Common myeloid progenitor, CD34-positive (primary cell): Measurements from ENCODE around the gene MNT.

Source experiments
- CTCF ChIA-PET: fragments of 350-600 bp; sonication (Branson Sonifier 250); formaldehyde crosslinking; loops from one replicate; lab custom pipeline; 2021; ENCODE audit warnings: antibody characterized with exemption; lab: Charles Lee
- POLR2A ChIA-PET: fragments of 350-600 bp; sonication (Branson Sonifier 250); formaldehyde crosslinking; loops from one replicate; lab custom pipeline; 2021; ENCODE audit warnings: antibody characterized with exemption; lab: Charles Lee
- DNase-seq, 3 donors: peaks; one replicate each; pipeline versions ENCODE4 v3.0.0 to v3.0.0-alpha.2; 2013
- H3K27ac ChIP-seq, 2 experiments: 1 replicate in 1 of 2; 2 replicates in 1 of 2; pipeline ENCODE4 v1.7.0; 2013; ENCODE audit warnings: inconsistent platforms in 2 of 2, low read length in 2 of 2, mild to moderate bottlenecking in 2 of 2, low read depth in 1 of 2, moderate library complexity in 1 of 2; ENCODE audit not compliant: severe bottlenecking in 2 of 2, insufficient read depth in 1 of 2, poor library complexity in 1 of 2
- H3K27me3 ChIP-seq, 5 experiments: replicated peaks in 2 of 5; 1 replicate in 3 of 5; 2 replicates in 2 of 5; pipeline versions ENCODE4 v1.6.1 to v1.7.0; 2013; ENCODE audit warnings: low read length in 4 of 5, mild to moderate bottlenecking in 2 of 5, moderate library complexity in 2 of 5, inconsistent platforms in 1 of 5; ENCODE audit not compliant: insufficient read depth in 5 of 5, control insufficient read depth in 4 of 5
- H3K36me3 ChIP-seq, 4 experiments: 1 replicate in 2 of 4; 2 replicates in 2 of 4; pipeline versions ENCODE4 v1.6.1 to v1.7.0; 2013; ENCODE audit warnings: low read length in 3 of 4, control low read depth in 1 of 4, mild to moderate bottlenecking in 1 of 4; ENCODE audit not compliant: control insufficient read depth in 4 of 4, insufficient read depth in 4 of 4
- H3K4me1 ChIP-seq, 4 experiments: 1 replicate in 3 of 4; 2 replicates in 1 of 4; pipeline versions ENCODE4 v1.6.1 to v1.7.1; 2013; ENCODE audit warnings: low read length in 3 of 4, mild to moderate bottlenecking in 3 of 4, control low read depth in 1 of 4, inconsistent platforms in 1 of 4, moderate library complexity in 1 of 4; ENCODE audit not compliant: control insufficient read depth in 4 of 4, insufficient read depth in 4 of 4; ENCODE audit errors: control extremely low read depth in 1 of 4
- H3K4me3 ChIP-seq, 7 experiments: 1 replicate in 4 of 7; 2 replicates in 3 of 7; pipeline versions ENCODE4 v1.5.1 to v1.7.0; 2013; ENCODE audit warnings: mild to moderate bottlenecking in 7 of 7, low read length in 6 of 7, moderate library complexity in 6 of 7, inconsistent platforms in 2 of 7, low read depth in 2 of 7, control low read depth in 1 of 7; ENCODE audit not compliant: insufficient read depth in 4 of 7, control insufficient read depth in 1 of 7; ENCODE audit errors: extremely low read depth in 1 of 7
- H3K9me3 ChIP-seq, 5 experiments: 1 replicate in 4 of 5; 2 replicates in 1 of 5; pipeline versions ENCODE4 v1.6.1 to v1.7.1; 2013; ENCODE audit warnings: low read length in 4 of 5, mild to moderate bottlenecking in 2 of 5, inconsistent platforms in 1 of 5, low read depth in 1 of 5, moderate library complexity in 1 of 5; ENCODE audit not compliant: control insufficient read depth in 4 of 5, insufficient read depth in 2 of 5; ENCODE audit errors: control extremely low read depth in 1 of 5
- WGBS: methylation state at CpG from one replicate; pipeline ENCODE4 v1.1.5; 2013; ENCODE audit not compliant: insufficient coverage; 5-methylcytosine and 5-hydroxymethylcytosine counted together

Gene MNT

GRCh38 chr17:2435181-2435741 is 34.4 kb upstream of the MNT start:
- H3K4me1 ChIP-seq: peaks cover 0 to 8% (median 0%) of the 10 kb centered on the region in 4 experiments
- no peaks in the 10 kb centered on the region for H3K9me3 ChIP-seq
- H3K36me3 ChIP-seq: peaks cover 13 to 57% (median 45%) of the 10 kb centered on the region in 4 experiments
- H3K27ac ChIP-seq: peak overlapping the region in 1 of 2 experiments; percentile 36
- peak in 2 of 3 donors; percentile 21 to 33 for DNase-seq
- peak overlapping the region in 1 of 7 experiments; percentile 31 for H3K4me3 ChIP-seq
- ChIA-PET POLR2A (no interaction called here), CTCF (interaction anchor here (1.5 to 2.3 kb wide), 3 partner anchors 17 to 52 kb away, joined by 5 to 12 read pairs (median 6); no protein-coding TSS in a partner anchor)
- no peaks in the 10 kb centered on the region for H3K27me3 ChIP-seq
- WGBS: 83% methylated on average over 3 of the region's 9 CpGs

GRCh38 chr17:2433696-2434095 is 32.8 kb upstream of the MNT start:
- Histone ChIP-seq H3K27ac (no peak overlapping the region), H3K36me3 (peaks cover 9 to 49% (median 40%) of the 10 kb centered on the region in 4 experiments), H3K4me1 (peaks cover 0 to 8% (median 0%) of the 10 kb centered on the region in 4 experiments), H3K9me3 (no peaks in the 10 kb centered on the region), H3K4me3 (no peak overlapping the region), H3K27me3 (no peaks in the 10 kb centered on the region)
- WGBS: 94% methylated on average over 9 of the region's 11 CpGs
- ChIA-PET CTCF (interaction anchor here (1.5 to 2.3 kb wide), 2 partner anchors 15 to 51 kb away, joined by 6 to 12 read pairs; no protein-coding TSS in a partner anchor), POLR2A (no interaction called here)
- DNase-seq: no peak

- H3K27ac ChIP-seq: no peak overlapping the region
- DNase-seq: no peak
- CTCF ChIA-PET: interaction anchor here (1.0 to 1.3 kb wide), 2 partner anchors 12 to 46 kb away, joined by 4 to 6 read pairs; no protein-coding TSS in a partner anchor
- no peaks in the 10 kb centered on the region for H3K4me1 ChIP-seq
- H3K36me3 ChIP-seq: peaks cover 2 to 11% (median 9%) of the 10 kb centered on the region in 4 experiments
- WGBS: no CpG with 5 or more reads among the region's 1 CpG
- no peak overlapping the region for H3K4me3 ChIP-seq
- no peaks in the 10 kb centered on the region for H3K9me3 ChIP-seq
- H3K27me3 ChIP-seq: no peaks in the 10 kb centered on the region
- POLR2A ChIA-PET: no interaction called here
These were observed 27.1 kb upstream of the MNT start for GRCh38 chr17:2427910-2428309.

GRCh38 chr17:2427215-2427614 is 26.4 kb upstream of the MNT start:
- ChIA-PET CTCF (interaction anchor here (1.0 to 1.3 kb wide), 2 partner anchors 11 to 45 kb away, joined by 4 to 6 read pairs; no protein-coding TSS in a partner anchor), POLR2A (no interaction called here)
- no peak for DNase-seq

DNA sequence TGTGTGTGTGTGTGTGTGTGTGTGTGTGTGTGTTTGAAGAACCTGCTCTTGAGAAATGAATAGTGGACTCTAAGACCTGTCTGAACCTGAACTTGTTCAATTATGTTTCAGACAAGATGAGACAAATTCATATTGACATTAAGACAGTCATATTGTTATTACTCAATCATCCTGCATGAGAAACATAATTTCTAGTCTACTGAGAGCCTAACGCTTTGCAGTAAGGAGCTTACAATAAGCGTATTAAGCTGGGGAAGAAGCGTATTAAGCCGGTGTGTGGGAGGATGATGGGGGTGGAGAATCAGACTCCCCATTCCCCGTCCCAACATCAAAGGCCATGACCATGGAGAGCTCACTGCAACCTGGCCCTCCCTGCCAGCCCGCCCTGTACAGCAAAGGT is 22.4 kb upstream of the MNT start:
- WGBS: 100% methylated on average over 4 of the region's 6 CpGs
- no peak overlapping the region for H3K27ac ChIP-seq
- no peak overlapping the region for H3K4me3 ChIP-seq
- H3K9me3 ChIP-seq: no peaks in the 10 kb centered on the region
- POLR2A ChIA-PET: no interaction called here
- H3K27me3 ChIP-seq: no peaks in the 10 kb centered on the region
- no peaks in the 10 kb centered on the region for H3K4me1 ChIP-seq
- H3K36me3 ChIP-seq: peaks cover 0 to 38% (median 29%) of the 10 kb centered on the region in 4 experiments
- CTCF ChIA-PET: interaction anchor here (0.6 to 11.4 kb wide), 2 partner anchors 38 to 231 kb away, joined by 3 to 311 read pairs; no protein-coding TSS in a partner anchor
- no peak for DNase-seq

More at GRCh38 chr17:2427215-2427614, 26.4 kb upstream of the MNT start:
- Histone ChIP-seq H3K9me3 (no peaks in the 10 kb centered on the region), H3K27me3 (no peaks in the 10 kb centered on the region), H3K4me1 (no peaks in the 10 kb centered on the region), H3K4me3 (no peak overlapping the region), H3K27ac (no peak overlapping the region), H3K36me3 (peaks cover 2 to 9% (median 6%) of the 10 kb centered on the region in 4 experiments)
- WGBS: 100% methylated on average over 2 of the region's 2 CpGs

DNA sequence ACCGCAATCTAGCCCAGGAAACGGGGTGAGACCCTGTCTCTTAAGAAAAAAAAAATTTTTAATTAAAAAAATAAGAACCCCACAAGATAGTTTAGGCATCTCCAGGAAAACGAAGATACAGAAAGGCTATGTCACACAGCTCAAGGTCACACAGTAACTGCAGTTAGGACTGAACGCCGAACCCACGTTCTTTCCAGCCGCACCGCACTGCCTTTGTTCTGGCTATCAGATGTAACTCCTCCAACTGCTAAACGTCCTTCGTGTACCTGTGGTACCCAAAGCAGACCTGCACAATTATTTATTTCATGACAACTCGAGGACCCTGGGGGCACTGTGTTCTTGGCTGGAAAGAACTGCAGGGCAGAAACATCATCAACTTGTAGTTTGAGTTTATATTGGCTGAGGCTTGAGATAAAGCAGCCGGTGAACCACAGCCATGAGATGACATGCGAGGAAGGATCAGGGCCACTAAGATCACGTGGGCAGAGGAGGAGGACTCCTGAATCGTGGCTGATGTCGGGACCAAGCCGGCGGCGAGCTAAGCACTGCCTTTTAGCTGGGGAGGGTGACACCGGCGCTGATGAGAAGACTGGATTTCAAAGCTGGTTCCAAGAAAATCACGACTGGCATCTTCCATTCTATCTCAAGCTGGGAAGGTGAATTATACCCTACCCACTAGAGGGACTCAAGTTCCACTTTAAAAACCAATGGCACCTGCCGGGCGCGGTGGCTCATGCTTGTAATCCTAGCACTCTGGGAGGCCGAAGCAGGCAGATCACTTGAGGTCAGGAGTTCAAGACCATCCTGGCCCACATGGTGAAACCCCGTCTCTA is 20.7 kb upstream of the MNT start:
- Histone ChIP-seq H3K27ac (no peak overlapping the region), H3K27me3 (no peaks in the 10 kb centered on the region), H3K9me3 (no peaks in the 10 kb centered on the region), H3K4me1 (no peaks in the 10 kb centered on the region), H3K36me3 (peaks cover 0 to 44% (median 33%) of the 10 kb centered on the region in 4 experiments), H3K4me3 (no peak overlapping the region)
- ChIA-PET CTCF (interaction anchor here (0.6 to 11.4 kb wide), 3 partner anchors 8 to 528 kb away, joined by 3 to 311 read pairs (median 5); no protein-coding TSS in a partner anchor), POLR2A (interaction anchor here (0.6 kb wide), 1 partner anchor 67 kb away, joined by 3 read pairs; no protein-coding TSS in a partner anchor)
- WGBS: 95% methylated on average over 24 of the region's 27 CpGs
- peak in 1 of 3 donors; percentile 11 for DNase-seq
